Psoas muscle (tissue), 8 donors: Measurements from ENCODE around the gene DNAJB1. TPM values are rescaled to one million over a fixed set of nuclear protein-coding genes. Genes with fewer than 3 reads are reported as not detected.
A peak's percentile ranks its signal among the peaks of the same experiment; 100 is the strongest.

Experiments used
- ATAC-seq, 4 donors: fragments of 200-7000 bp; cut with Tn5 transposase; one replicate each; pipeline ENCODE4 v1.9.1; 2020; ENCODE audit warnings: moderate library complexity in 3 of 4, mild to moderate bottlenecking in 2 of 4
- DNase-seq, 2 donors: peaks; one replicate each; pipeline ENCODE4 v3.0.0-alpha.2; 2020
- H3K27ac ChIP-seq: fragments of 200-600 bp; one replicate; pipeline ENCODE4 v1.8.0; 2022
- H3K27me3 ChIP-seq, 3 donors: fragments of 200-600 bp in 1 of 3; one replicate each; pipeline versions ENCODE4 v1.6.1 to v1.8.0; 2013 to 2022; ENCODE audit warnings: low read length in 2 of 3, mild to moderate bottlenecking in 2 of 3, moderate library complexity in 1 of 3; ENCODE audit not compliant: insufficient read depth in 3 of 3
- H3K36me3 ChIP-seq, 2 donors: fragments of 200-600 bp in 1 of 2; one replicate each; pipeline versions ENCODE4 v1.6.1 to v1.8.0; 2013 to 2022; ENCODE audit warnings: low read depth in 1 of 2, mild to moderate bottlenecking in 1 of 2, moderate library complexity in 1 of 2; ENCODE audit not compliant: insufficient read depth in 1 of 2
- H3K4me1 ChIP-seq: fragments of 200-600 bp; one replicate; pipeline ENCODE4 v1.8.0; 2022
- H3K4me3 ChIP-seq: fragments of 200-600 bp; one replicate; pipeline ENCODE4 v1.8.0; 2022; ENCODE audit warnings: mild to moderate bottlenecking
- H3K9me3 ChIP-seq: fragments of 200-600 bp; one replicate; pipeline ENCODE4 v1.8.0; 2022
- CTCF ChIP-seq: fragments of 200-600 bp; IDR thresholded peaks from one replicate; pipeline ENCODE4 v1.8.0; 2022; ENCODE audit warnings: antibody characterized with exemption
- whole genome bisulfite sequencing, 3 donors: extraction: QIAGEN DNeasy Blood & Tissue Kit; methylation state at CpG; one replicate each; pipeline versions ENCODE4 v1.1.6 to v1.1.7; 2013; 5-methylcytosine and 5-hydroxymethylcytosine counted together
- intact Hi-C, 2 donors: fragments of 100-400 bp; cut with DNase I; formaldehyde crosslinking; loops; one replicate each; pipeline versions ENCODE4 v1.11.0 to v1.14.2; 2022
- polyA plus RNA-seq, 3 donors: library from polyadenylated mRNA; stranded (reverse); fragments of 200-250 nt; gene quantifications; one replicate each; pipeline ENCODE4 v1.2.3, GENCODE V29; 2013
- total RNA-seq, 4 donors: library from RNA; stranded (reverse); fragmentation: NEBNext Ultra II Directional in 2 of 4; extraction: Animal tissue kit (Norgen Biotek cat#: 25700) in 2 of 4; gene quantifications; one replicate each; pipeline versions ENCODE4 v1.2.1 to v1.2.4, GENCODE V29; 2021 to 2023
- donor health status: healthy with polysubstance abuse.
- donor health status: DM: no; HTN: no; CAD: no; lungs with moderate emphysema.
- donor health status: Bipolar disorder and iron deficiency.
- donor health status: healthy.
- donor health status: DM: yes; HTN: yes; CAD: no.
- donor health status: DM: no; HTN: no; CAD: no.
- donor health status: DM: no; HTN: no; CAD: no.
- donor health status: DM: yes; HTN: yes; CAD: no.

The DNAJB1 gene
- total and polyA plus RNA-seq, 7 donors: 20.8 to 105 (median 32.6) TPM

- Histone ChIP-seq H3K4me3 (peak overlapping the region; percentile 74), H3K4me1 (peaks cover 30% of the 10 kb centered on the region), H3K27me3 (no peaks in the 10 kb centered on the region), H3K9me3 (no peaks in the 10 kb centered on the region), H3K36me3 (peaks cover 0 to 19% of the 10 kb centered on the region in 2 donors), H3K27ac (peak overlapping the region; percentile 96)
- ATAC-seq (peak; percentile 17 to 49 (median 34)), DNase-seq (peak; percentile 37 to 67)
- TF ChIP-seq CTCF: no peak
- intact Hi-C loops: loop anchor here in 1 of 2 donors (5.0 kb wide), 2 partner anchors 46 to 1411 kb away; partner anchors contain the start of genes DNAJB1, IER2 and STX10
- WGBS, 3 donors: 37 to 46% (median 44%) methylated on average over 20 to 23 of the region's 23 CpGs
Observed at GRCh38 chr19:14562660-14563589, 44.7 kb upstream of the DNAJB1 start.

GRCh38 chr19:14561847-14562351, 43.7 kb upstream of the DNAJB1 start:
- Histone ChIP-seq H3K9me3 (no peaks in the 10 kb centered on the region), H3K36me3 (peaks cover 0 to 19% of the 10 kb centered on the region in 2 donors), H3K4me3 (peak overlapping the region; percentile 74), H3K4me1 (peaks cover 31% of the 10 kb centered on the region), H3K27ac (peak overlapping the region; percentile 96), H3K27me3 (no peaks in the 10 kb centered on the region)
- no peak for TF ChIP-seq CTCF
- 13 to 28% (median 16%) methylated on average over 22 of the region's 22 CpGs for WGBS, 3 donors
- DNase-seq (peak; percentile 76 to 92), ATAC-seq (peak; percentile 45 to 60 (median 52))
- intact Hi-C loops: loop anchor here in 1 of 2 donors (5.0 kb wide), 2 partner anchors 45 to 1410 kb away; partner anchors contain the start of genes DNAJB1, IER2 and STX10

- Histone ChIP-seq H3K4me3 (peak overlapping the region; percentile 74), H3K9me3 (no peaks in the 10 kb centered on the region), H3K4me1 (peaks cover 37% of the 10 kb centered on the region), H3K27me3 (no peaks in the 10 kb centered on the region), H3K36me3 (peaks cover 0 to 18% of the 10 kb centered on the region in 2 donors), H3K27ac (peak overlapping the region; percentile 96)
- no peak for DNase-seq
- TF ChIP-seq CTCF: no peak
- intact Hi-C loops: loop anchor here in 1 of 2 donors (5.0 kb wide), 2 partner anchors 44 to 1409 kb away; partner anchors contain the start of genes DNAJB1, IER2 and STX10
- no peak for ATAC-seq
- WGBS, 3 donors: 30 to 45% (median 33%) methylated on average over 8 of the region's 8 CpGs
Observed at GRCh38 chr19:14561249-14561648, 43.1 kb upstream of the DNAJB1 start.

- peak overlapping the region; percentile 74 for H3K4me3 ChIP-seq
- H3K9me3 ChIP-seq: no peaks in the 10 kb centered on the region
- intact Hi-C loops: loop anchor here in 1 of 2 donors (5.0 kb wide), 2 partner anchors 43 to 1408 kb away; partner anchors contain the start of genes DNAJB1, IER2 and STX10
- WGBS, 3 donors: 36 to 60% (median 41%) methylated on average over 6 of the region's 6 CpGs
- peaks cover 0 to 13% of the 10 kb centered on the region in 2 donors for H3K36me3 ChIP-seq
- TF ChIP-seq CTCF: no peak
- H3K27ac ChIP-seq: peak overlapping the region; percentile 96
- no peaks in the 10 kb centered on the region for H3K27me3 ChIP-seq
- ATAC-seq: no peak
- H3K4me1 ChIP-seq: peaks cover 42% of the 10 kb centered on the region
- DNase-seq: no peak
Observed at GRCh38 chr19:14560776-14561108, 42.5 kb upstream of the DNAJB1 start.
